B cell (primary cell): ENCODE data around the gene TLDC2. TPM values are rescaled to one million over a fixed set of nuclear protein-coding genes. Genes with fewer than 3 reads are reported as not detected.
A peak's percentile ranks its signal among the peaks of the same experiment; 100 is the strongest.
"Not testable (repeated sequence)": the region's sequence is repeated elsewhere in the genome, so short reads cannot be mapped to it uniquely, and the experiment has no call there.

Experiments
- ATAC-seq: fragments of 200-7000 bp; cut with Tn5 transposase; one replicate; pipeline ENCODE4 v1.10.0; 2021; ENCODE audit warnings: low read depth, mild to moderate bottlenecking, moderate number of reproducible peaks, moderate library complexity
- CTCF ChIA-PET: fragments of 350-600 bp; sonication (Branson Sonifier 250); formaldehyde crosslinking; loops from one replicate; lab custom pipeline; 2021; ENCODE audit warnings: antibody characterized with exemption, inconsistent platforms; lab: Charles Lee
- POLR2A ChIA-PET: fragments of 350-600 bp; sonication (Branson Sonifier 250); formaldehyde crosslinking; loops from one replicate; lab custom pipeline; 2021; ENCODE audit warnings: antibody characterized with exemption; lab: Charles Lee
- DNase-seq: peaks from one replicate; pipeline ENCODE4 v3.0.0; 2013
- H2AFZ ChIP-seq: 2 replicates; pipeline ENCODE4 v1.6.1; 2012; ENCODE audit warnings: mild to moderate bottlenecking, low read depth, low read length; ENCODE audit not compliant: insufficient read depth, poor library complexity, severe bottlenecking
- H3K27ac ChIP-seq, 2 donors: 1 replicate in 1 of 2; 2 replicates in 1 of 2; pipeline ENCODE4 v1.5.1; 2012 to 2013; ENCODE audit warnings: low read length in 2 of 2, mild to moderate bottlenecking in 2 of 2, moderate library complexity in 1 of 2
- H3K27me3 ChIP-seq, 4 experiments: fragments of 200-600 bp in 1 of 4; sonication (generic) in 1 of 4; replicated peaks in 1 of 4; 1 replicate in 2 of 4; 2 replicates in 2 of 4; pipeline versions ENCODE4 v1.6.1 to v1.7.0; 2013 to 2016; ENCODE audit warnings: low read length in 3 of 4, mild to moderate bottlenecking in 2 of 4, mixed read lengths in 1 of 4, moderate library complexity in 1 of 4; ENCODE audit not compliant: insufficient read depth in 4 of 4, control insufficient read depth in 3 of 4; ENCODE audit errors: control extremely low read depth in 1 of 4
- H3K36me3 ChIP-seq, 2 experiments: replicated peaks in 1 of 2; 1 replicate in 1 of 2; 2 replicates in 1 of 2; pipeline versions ENCODE4 v1.6.1 to v1.7.1; 2013; ENCODE audit warnings: low read length in 1 of 2; ENCODE audit not compliant: insufficient read depth in 2 of 2, control insufficient read depth in 1 of 2; ENCODE audit errors: control extremely low read depth in 1 of 2, extremely low read depth in 1 of 2
- H3K4me1 ChIP-seq, 2 donors: fragments of 200-600 bp in 1 of 2; sonication (generic) in 1 of 2; 1 replicate in 1 of 2; 2 replicates in 1 of 2; pipeline versions ENCODE4 v1.5.1 to v1.6.1; 2013 to 2017; ENCODE audit warnings: low read length in 2 of 2; ENCODE audit not compliant: control insufficient read depth in 2 of 2, insufficient read depth in 2 of 2
- H3K4me2 ChIP-seq: replicated peaks from 2 replicates; pipeline ENCODE3; 2012; ENCODE audit warnings: mild to moderate bottlenecking, low read depth, low read length; ENCODE audit not compliant: poor library complexity, severe bottlenecking
- H3K4me3 ChIP-seq, 5 experiments: fragments of 200-600 bp in 1 of 5; sonication (generic) in 1 of 5; 1 replicate in 3 of 5; 2 replicates in 2 of 5; pipeline versions ENCODE4 v1.5.1 to v1.7.0; 2011 to 2016; ENCODE audit warnings: low read length in 4 of 5, mild to moderate bottlenecking in 4 of 5, low read depth in 2 of 5, control low read depth in 1 of 5, moderate library complexity in 1 of 5; ENCODE audit not compliant: insufficient read depth in 1 of 5; ENCODE audit errors: control extremely low read depth in 1 of 5, extremely low read depth in 1 of 5
- H3K79me2 ChIP-seq: fragments of 200-600 bp; sonication (generic); one replicate; pipeline ENCODE4 v1.6.0; 2016; ENCODE audit warnings: low read length; ENCODE audit not compliant: control insufficient read depth, insufficient read depth
- H3K9ac ChIP-seq: fragments of 200-600 bp; sonication (generic); 2 replicates; pipeline ENCODE4 v1.6.1; 2017; ENCODE audit warnings: mild to moderate bottlenecking, low read length, moderate library complexity
- H3K9me3 ChIP-seq, 3 donors: one replicate each; pipeline versions ENCODE4 v1.6.1 to v1.7.1; 2013; ENCODE audit warnings: low read length in 2 of 3; ENCODE audit not compliant: control insufficient read depth in 2 of 3, insufficient read depth in 1 of 3; ENCODE audit errors: control extremely low read depth in 1 of 3
- H4K20me1 ChIP-seq: 2 replicates; pipeline ENCODE4 v1.6.0; 2012; ENCODE audit warnings: mild to moderate bottlenecking, low read length; ENCODE audit not compliant: insufficient read depth, control insufficient read depth, poor library complexity, severe bottlenecking
- H3K27ac Mint-ChIP-seq: one replicate; pipeline ENCODE4 v1.8.0; 2021; ENCODE audit warnings: mixed read lengths
- H3K27me3 Mint-ChIP-seq: one replicate; pipeline ENCODE4 v1.8.0; 2021; ENCODE audit warnings: mixed read lengths
- H3K4me1 Mint-ChIP-seq: one replicate; pipeline ENCODE4 v1.8.0; 2021; ENCODE audit warnings: mixed read lengths
- H3K4me3 Mint-ChIP-seq: one replicate; pipeline ENCODE4 v1.8.0; 2021; ENCODE audit warnings: mixed read lengths
- H3K9me3 Mint-ChIP-seq: one replicate; pipeline ENCODE4 v1.8.0; 2022; ENCODE audit warnings: mixed read lengths; ENCODE audit not compliant: insufficient read depth
- CTCF ChIP-seq: fragments of 200-600 bp; IDR thresholded peaks from one replicate; pipeline ENCODE4 v1.8.0; 2022; ENCODE audit warnings: antibody characterized with exemption, mild to moderate bottlenecking
- EZH2 ChIP-seq: IDR thresholded peaks from 2 replicates; pipeline ENCODE4 v1.6.1; 2012; ENCODE audit warnings: borderline replicate concordance, low read depth, mild to moderate bottlenecking, moderate library complexity, low read length; ENCODE audit not compliant: insufficient read depth, poor library complexity, severe bottlenecking
- WGBS: methylation state at CpG from one replicate; pipeline ENCODE4 v1.1.5; 2013; ENCODE audit warnings: missing lambda C conversion rate; ENCODE audit not compliant: insufficient coverage; 5-methylcytosine and 5-hydroxymethylcytosine counted together
- intact Hi-C: fragments of 100-400 bp; cut with micrococcal nuclease; formaldehyde crosslinking; loops from one replicate; pipeline ENCODE4 v1.10.0; 2022
- polyA plus RNA-seq: library from polyadenylated mRNA; depleted of rRNA; stranded (reverse); fragments of >200 nt; gene quantifications from 2 replicates; pipeline ENCODE4 v1.2.3, GENCODE V29; 2012
- total RNA-seq, 2 donors: library from RNA; stranded (reverse); fragments of 120-200 nt in 1 of 2; gene quantifications; 1 replicate in 1 of 2; 2 replicates in 1 of 2; pipeline versions ENCODE4 v1.2.3 to v1.2.4, GENCODE V29; 2013 to 2022

The TLDC2 gene
- total and polyA plus RNA-seq, 2 donors (not counting 1 experiment from before 2014, with no cell fraction given) = 0.13 TPM; not detected in 1

DNA sequence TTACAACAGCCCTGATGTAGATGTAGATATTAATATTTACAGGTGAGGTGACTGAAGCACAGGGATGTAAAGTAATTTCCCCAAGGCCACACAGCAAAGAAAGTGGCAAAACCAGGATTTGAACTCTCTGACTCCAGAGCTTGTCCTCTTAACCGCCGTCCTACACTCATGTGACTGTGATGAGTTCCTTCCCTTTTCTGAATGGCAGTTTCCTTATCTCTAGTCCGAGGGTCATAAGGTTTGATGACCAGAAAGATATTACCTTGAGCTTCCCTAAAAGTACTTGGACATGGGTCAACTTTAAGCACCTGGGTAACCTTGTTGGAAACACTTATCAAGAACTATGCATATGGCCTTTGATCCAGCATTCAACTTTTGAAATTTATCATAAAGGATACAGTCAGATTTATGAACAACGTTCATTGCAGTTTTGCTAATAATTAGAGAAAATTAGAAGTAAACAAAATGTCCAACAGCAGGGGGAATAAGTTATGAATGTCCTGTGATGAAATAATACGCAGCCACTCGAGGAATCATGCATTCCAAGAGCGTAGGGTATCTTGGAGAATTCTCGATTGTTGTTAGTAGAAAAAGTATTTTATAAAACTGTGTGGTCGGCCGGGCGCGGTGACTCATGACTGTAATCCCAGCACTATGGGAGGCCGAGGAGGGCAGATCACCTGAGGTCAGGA is 2.3 kb upstream of the TLDC2 start:
- no peaks in the 10 kb centered on the region for H3K27me3 ChIP-seq
- 87% methylated on average over 13 of the region's 13 CpGs for WGBS
- H3K9me3 ChIP-seq = no peaks in the 10 kb centered on the region
- Mint-ChIP-seq H3K27ac (no peak overlapping the region), H3K9me3 (no peaks in the 10 kb centered on the region), H3K4me3 (no peak overlapping the region), H3K27me3 (no peaks in the 10 kb centered on the region), H3K4me1 (peaks cover 15% of the 10 kb centered on the region)
- no peak for DNase-seq
- peaks cover 5 to 19% of the 10 kb centered on the region in 2 donors for H3K4me1 ChIP-seq
- no peak overlapping the region for H3K9ac ChIP-seq
- CTCF ChIA-PET = interaction anchor here (0.9 kb wide), 1 partner anchor 9 kb away, joined by 3 read pairs; no protein-coding TSS in a partner anchor
- H3K4me2 ChIP-seq = no peak overlapping the region
- POLR2A ChIA-PET = no interaction called here
- no peak for ATAC-seq
- TF ChIP-seq EZH2 (no peak), CTCF (no peak)
- intact Hi-C loops = no loop called here
- H3K36me3 ChIP-seq = no peaks in the 10 kb centered on the region
- H4K20me1 ChIP-seq = no peaks in the 10 kb centered on the region
- H3K27ac ChIP-seq = no peak overlapping the region
- H3K4me3 ChIP-seq = no peak overlapping the region
- no peaks in the 10 kb centered on the region for H3K79me2 ChIP-seq
- no peak overlapping the region for H2AFZ ChIP-seq

- H3K4me3 ChIP-seq, H3K9me3 ChIP-seq, POLR2A ChIA-PET, H3K4me2 ChIP-seq, H4K20me1 ChIP-seq, H2AFZ ChIP-seq, H3K79me2 ChIP-seq, DNase-seq, H3K36me3 ChIP-seq, H3K27me3 ChIP-seq, intact Hi-C loops, H3K9me3 Mint-ChIP-seq, H3K4me3 Mint-ChIP-seq, H3K27me3 Mint-ChIP-seq, H3K27ac ChIP-seq, H3K9ac ChIP-seq, ATAC-seq: not testable (repeated sequence)
- Mint-ChIP-seq H3K4me1 (peaks cover 15% of the 10 kb centered on the region), H3K27ac (peak overlapping the region; percentile 10)
- 60% methylated on average over 2 of the region's 5 CpGs for WGBS
- CTCF ChIA-PET = interaction anchor here (0.7 to 1.0 kb wide), 3 partner anchors 12 to 83 kb away, joined by 3 to 4 read pairs (median 3); no protein-coding TSS in a partner anchor
- peaks cover 5 to 19% of the 10 kb centered on the region in 2 donors for H3K4me1 ChIP-seq
Observed at GRCh38 chr20:36875093-36875492, 845 bp upstream of the TLDC2 start.
